ENCODE measurements around the gene UMPS.

The UMPS gene

DNA sequence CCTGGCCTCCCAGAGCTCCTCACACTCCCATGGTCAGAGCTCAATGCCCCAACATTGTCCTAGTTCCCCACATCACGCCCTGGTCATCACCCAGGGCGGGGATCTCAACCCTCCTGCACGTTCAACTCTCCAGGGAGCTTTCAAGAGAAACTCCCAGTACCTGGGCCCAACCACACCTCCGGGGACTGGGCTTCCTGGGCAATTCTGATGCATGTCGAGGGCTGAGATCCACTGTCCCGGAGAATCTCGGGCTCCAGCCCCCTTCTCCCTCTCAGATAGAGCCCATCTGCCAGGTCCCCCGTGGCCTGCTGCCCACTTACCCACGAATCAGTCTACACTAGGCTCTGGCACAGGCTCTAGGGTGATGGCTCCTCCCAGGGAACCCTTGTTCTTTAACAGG lies 39.2 kb downstream of the UMPS start:
- Histone ChIP-seq H3K4me1 (ENCODE audit: control insufficient read depth in 1 of 2, insufficient read depth in 1 of 2, low read depth in 1 of 2, low read length in 1 of 2) (no peaks in the 10 kb centered on the region), H3K36me3 (no peaks in the 10 kb centered on the region)

DNA sequence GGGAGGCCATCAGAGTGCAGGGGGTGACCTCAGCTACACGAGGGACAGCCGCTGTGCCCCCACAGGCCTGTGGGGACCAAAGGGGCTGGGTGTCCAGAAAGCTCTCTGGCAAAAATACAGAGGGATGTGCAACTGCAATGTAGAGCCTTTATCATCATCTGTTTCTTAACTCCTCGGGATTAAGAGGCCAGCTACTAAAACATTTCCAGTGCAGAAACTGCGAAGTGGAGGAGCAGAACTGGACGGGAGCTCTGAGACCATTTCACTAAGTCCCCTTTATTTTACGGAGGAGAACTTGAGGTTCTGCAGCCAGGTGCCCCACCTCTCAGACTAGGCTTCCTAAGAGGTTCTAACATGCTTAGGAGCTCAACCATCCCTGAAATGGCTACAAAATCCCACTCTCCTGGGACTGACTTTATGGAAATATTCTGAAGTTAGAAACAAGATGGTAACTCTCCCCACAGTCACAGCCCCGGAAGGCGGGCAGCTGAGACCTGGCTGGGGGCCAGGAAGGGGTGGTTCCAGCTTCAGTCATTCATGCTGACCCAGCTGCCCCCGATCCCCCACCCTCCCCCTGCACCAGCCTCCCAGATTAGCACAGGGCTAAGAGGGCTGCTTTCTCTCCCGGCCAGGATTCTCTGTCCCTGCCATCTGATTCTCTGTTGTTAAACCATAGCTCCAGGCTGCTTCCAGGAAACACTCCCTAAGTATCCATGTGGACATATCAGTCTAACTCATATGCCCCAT lies 40.3 kb downstream of the UMPS start:
- TF ChIP-seq, protein P1, sequence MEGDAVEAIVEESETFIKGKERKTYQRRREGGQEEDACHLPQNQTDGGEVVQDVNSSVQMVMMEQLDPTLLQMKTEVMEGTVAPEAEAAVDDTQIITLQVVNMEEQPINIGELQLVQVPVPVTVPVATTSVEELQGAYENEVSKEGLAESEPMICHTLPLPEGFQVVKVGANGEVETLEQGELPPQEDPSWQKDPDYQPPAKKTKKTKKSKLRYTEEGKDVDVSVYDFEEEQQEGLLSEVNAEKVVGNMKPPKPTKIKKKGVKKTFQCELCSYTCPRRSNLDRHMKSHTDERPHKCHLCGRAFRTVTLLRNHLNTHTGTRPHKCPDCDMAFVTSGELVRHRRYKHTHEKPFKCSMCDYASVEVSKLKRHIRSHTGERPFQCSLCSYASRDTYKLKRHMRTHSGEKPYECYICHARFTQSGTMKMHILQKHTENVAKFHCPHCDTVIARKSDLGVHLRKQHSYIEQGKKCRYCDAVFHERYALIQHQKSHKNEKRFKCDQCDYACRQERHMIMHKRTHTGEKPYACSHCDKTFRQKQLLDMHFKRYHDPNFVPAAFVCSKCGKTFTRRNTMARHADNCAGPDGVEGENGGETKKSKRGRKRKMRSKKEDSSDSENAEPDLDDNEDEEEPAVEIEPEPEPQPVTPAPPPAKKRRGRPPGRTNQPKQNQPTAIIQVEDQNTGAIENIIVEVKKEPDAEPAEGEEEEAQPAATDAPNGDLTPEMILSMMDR (IDR thresholded peaks at IDR 0.05), result no peak
- Histone ChIP-seq H3K27me3 (peaks cover 44% of the 10 kb centered on the region), H3K36me3 (no peaks in the 10 kb centered on the region), H3K4me1 (ENCODE audit: control insufficient read depth in 1 of 2, insufficient read depth in 1 of 2, low read depth in 1 of 2, low read length in 1 of 2) (no peaks in the 10 kb centered on the region), H3K9me3 (no peaks in the 10 kb centered on the region), H3K27ac (no peak overlapping the region), H3K4me3 (ENCODE audit: low read depth in 1 of 2, low read length in 1 of 2) (no peak overlapping the region)

More for the DNA sequence above, 39.2 kb downstream of the UMPS start:
- no peak overlapping the region for H3K4me3 ChIP-seq (ENCODE audit: low read depth in 1 of 2, low read length in 1 of 2)
- no peak overlapping the region for H3K27ac ChIP-seq
- H3K27me3 ChIP-seq, result peaks cover 44% of the 10 kb centered on the region
- no peaks in the 10 kb centered on the region for H3K9me3 ChIP-seq
- TF ChIP-seq, protein P1 (IDR thresholded peaks at IDR 0.05), result no peak

DNA sequence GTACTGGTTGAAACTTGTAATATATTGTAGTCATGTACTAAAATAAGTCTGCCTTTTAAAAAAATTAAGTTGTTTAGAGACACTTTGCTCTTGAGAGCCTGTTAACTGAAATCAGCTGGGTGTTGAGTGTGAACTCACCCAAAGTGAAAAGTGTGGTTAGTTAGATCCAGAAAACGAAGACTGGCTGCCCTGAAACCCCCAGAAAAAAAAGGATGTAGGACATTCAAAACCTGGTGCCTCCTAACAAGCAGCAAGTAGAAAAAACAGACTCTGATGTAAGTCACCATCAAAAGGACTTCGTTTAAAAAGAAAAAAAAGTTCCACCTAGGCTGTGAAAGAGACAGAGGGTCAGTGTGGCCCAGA lies 40.8 kb downstream of the UMPS start:
- H3K4me3 ChIP-seq (ENCODE audit: low read depth in 1 of 2, low read length in 1 of 2), result no peak overlapping the region
- H3K27ac ChIP-seq, result no peak overlapping the region
- H3K4me1 ChIP-seq (ENCODE audit: control insufficient read depth in 1 of 2, insufficient read depth in 1 of 2, low read depth in 1 of 2, low read length in 1 of 2), result no peaks in the 10 kb centered on the region
- H3K9me3 ChIP-seq, result no peaks in the 10 kb centered on the region
- H3K36me3 ChIP-seq, result no peaks in the 10 kb centered on the region
- TF ChIP-seq, protein P1 (IDR thresholded peaks at IDR 0.05), result no peak
- peaks cover 44% of the 10 kb centered on the region for H3K27me3 ChIP-seq

DNA sequence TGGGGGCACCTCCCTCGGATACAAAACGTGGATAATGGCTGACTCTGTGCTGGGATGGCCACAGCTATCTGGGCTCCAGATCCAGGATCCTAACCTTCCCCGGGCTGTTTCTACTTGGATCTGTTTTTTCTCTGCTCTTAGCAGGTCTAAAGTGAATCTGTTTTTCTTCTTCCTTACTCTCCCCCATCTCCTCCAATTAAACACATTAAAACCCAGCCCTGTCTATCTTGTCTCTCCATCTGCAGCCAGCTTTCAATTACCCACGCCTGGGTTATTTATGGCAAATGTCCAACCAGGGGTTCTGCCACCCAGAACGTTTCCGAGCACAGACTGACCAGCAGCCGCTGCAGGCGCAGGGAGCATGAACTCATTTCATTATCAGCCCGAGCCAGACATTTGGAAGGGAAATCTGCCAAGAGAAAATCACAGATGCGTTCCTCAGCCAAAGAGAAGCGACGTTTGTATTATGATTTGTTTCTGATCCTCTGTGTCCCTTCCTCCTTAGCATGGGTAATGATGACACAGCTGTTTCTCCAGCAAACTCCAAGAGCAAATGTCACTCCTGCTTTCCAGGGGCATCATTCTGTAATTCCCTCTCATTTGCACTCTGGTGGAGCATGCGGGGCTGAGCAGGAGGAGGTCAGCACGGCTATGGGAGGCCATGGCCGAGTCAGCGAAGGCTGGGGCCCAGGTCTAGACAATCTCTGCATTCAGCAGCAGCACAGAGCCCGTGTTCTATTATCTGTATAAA lies 42.0 kb downstream of the UMPS start:
- H3K27me3 ChIP-seq, result peaks cover 44% of the 10 kb centered on the region
- no peaks in the 10 kb centered on the region for H3K9me3 ChIP-seq

DNA sequence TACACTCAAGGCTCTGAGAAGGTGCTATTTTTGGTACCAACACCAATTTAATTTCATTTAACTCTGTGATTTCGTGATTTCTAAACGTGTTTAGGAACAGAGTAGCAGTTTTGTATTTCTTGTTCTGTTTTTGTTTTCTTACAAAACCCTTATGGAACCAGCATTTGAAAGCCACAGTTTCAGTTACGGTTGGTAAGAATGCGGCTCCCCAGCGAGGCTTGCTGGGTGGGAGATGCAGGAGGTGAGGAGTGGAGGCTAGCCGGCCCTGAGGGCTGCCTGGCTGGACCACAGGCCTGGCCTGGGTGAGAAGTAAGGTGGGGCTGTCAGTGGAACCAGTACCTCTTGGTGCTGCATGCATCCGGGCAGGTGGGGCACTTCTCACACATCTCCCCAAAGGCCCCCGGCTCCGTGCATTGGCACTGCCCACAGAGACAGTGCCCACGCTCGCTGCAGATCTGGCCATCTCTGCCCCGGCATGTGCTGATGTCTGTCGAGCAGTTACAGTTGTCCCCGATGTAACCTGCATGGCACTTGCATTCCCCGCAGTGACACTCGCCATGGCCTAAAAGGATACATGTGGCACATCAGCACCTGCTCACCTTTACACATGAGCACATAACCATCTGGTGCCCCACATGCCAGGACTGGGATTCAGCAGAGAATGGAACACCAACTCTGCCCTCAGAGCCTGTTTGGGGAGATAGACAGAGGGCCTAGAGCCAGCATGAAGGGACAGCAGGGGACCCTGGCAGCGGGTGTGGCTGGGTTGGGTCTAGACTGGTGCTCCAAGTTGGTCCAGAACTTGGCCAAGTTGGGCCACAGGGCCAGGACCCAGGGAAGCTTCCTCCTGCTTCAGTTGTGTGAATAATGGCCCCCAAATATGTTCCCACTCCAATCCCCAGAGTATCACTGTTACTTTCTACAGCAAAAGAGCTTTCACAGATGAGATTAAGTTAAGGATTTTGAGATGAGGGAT lies 43.4 kb downstream of the UMPS start:
- Histone ChIP-seq H3K27ac (no peak overlapping the region), H3K27me3 (peaks cover 44% of the 10 kb centered on the region), H3K4me1 (ENCODE audit: control insufficient read depth in 1 of 2, insufficient read depth in 1 of 2, low read depth in 1 of 2, low read length in 1 of 2) (no peaks in the 10 kb centered on the region), H3K4me3 (ENCODE audit: low read depth in 1 of 2, low read length in 1 of 2) (no peak overlapping the region), H3K9me3 (no peaks in the 10 kb centered on the region), H3K36me3 (no peaks in the 10 kb centered on the region)
- TF ChIP-seq, protein P1 (IDR thresholded peaks at IDR 0.05), result no peak

More for the DNA sequence above, 42.0 kb downstream of the UMPS start:
- Histone ChIP-seq H3K4me3 (ENCODE audit: low read depth in 1 of 2, low read length in 1 of 2) (no peak overlapping the region), H3K27ac (no peak overlapping the region), H3K36me3 (no peaks in the 10 kb centered on the region), H3K4me1 (ENCODE audit: control insufficient read depth in 1 of 2, insufficient read depth in 1 of 2, low read depth in 1 of 2, low read length in 1 of 2) (no peaks in the 10 kb centered on the region)
- TF ChIP-seq, protein P1 (IDR thresholded peaks at IDR 0.05), result no peak
